ENCODE data around the gene STK24.

Gene STK24

DNA sequence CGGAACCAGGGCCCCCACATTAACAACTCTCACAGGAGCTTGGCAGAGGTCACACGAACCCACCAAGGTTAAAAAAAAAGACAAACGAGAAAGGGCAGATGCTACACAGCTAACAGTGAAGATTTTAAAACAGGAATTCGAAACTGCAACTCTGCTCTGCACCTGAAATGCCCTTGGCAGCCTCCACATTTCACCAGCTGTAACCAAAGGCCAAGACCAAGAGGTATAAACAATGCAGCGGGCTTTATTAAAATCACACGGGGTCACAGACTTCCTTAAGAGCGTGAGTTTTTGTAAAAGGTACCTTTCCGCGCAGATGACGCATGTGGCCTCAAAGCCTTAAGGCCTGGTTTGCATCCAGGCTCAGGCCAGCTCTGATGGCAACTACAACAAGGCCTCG, 88.2 kb downstream of the STK24 start:
- Histone ChIP-seq H3K56ac (ENCODE audit: low read length) (no peak overlapping the region), H3K79me2 (ENCODE audit: control insufficient read depth, insufficient read depth, low read length) (peaks cover 62% of the 10 kb centered on the region), H2BK15ac (replicated peaks; ENCODE audit: low read depth) (no peak overlapping the region), H3K27me3 (ENCODE audit: insufficient read depth, low read length, poor library complexity) (no peaks in the 10 kb centered on the region), H2BK5ac (ENCODE audit: low read length) (no peak overlapping the region), H4K8ac (ENCODE audit: low read depth, low read length) (no peak overlapping the region), H3K18ac (ENCODE audit: low read length) (no peak overlapping the region), H3K36me3 (ENCODE audit: control insufficient read depth, insufficient read depth, low read length) (no peaks in the 10 kb centered on the region), H4K5ac (ENCODE audit: low read length) (no peak overlapping the region), H3K4me3 (ENCODE audit: low read length) (no peak overlapping the region), H3K4me2 (ENCODE audit: low read length) (no peak overlapping the region), H3K4ac (ENCODE audit: low read depth, low read length) (no peak overlapping the region), H3K79me1 (ENCODE audit: low read length) (peaks cover 31% of the 10 kb centered on the region), H2BK120ac (ENCODE audit: low read depth, low read length) (no peak overlapping the region), H3K9ac (ENCODE audit: low read length) (no peak overlapping the region), H2AK5ac (ENCODE audit: low read length) (no peak overlapping the region), H3K27ac (ENCODE audit: low read depth, low read length) (no peak overlapping the region), H3K23ac (ENCODE audit: low read length) (no peak overlapping the region), H3K4me1 (ENCODE audit: control insufficient read depth, low read depth, low read length) (peaks cover 12% of the 10 kb centered on the region)
- no CpG with 5 or more reads among the region's 11 CpGs for WGBS (ENCODE audit: extremely low coverage, insufficient coverage, low lambda C conversion rate)
- no peak for DNase-seq

DNA sequence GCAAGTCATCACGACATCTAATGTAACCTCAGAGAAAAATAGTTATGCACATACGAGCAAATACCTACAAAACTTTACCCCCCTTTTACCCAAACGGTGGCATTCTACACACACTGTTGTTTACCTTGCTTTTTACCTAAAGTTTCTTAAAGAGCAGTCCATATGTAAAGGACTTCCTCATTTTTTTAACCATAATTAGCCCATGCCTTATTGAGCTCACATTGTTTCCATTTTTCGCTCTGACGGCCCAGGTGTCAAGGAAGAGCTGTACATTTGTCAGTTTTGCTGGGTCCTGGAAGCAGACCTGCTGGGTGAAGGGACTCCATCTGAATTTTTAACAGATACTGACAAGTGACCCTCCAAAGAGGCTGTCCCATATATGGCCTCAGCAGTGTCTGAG, 89.4 kb downstream of the STK24 start:
- Histone ChIP-seq H2BK5ac (ENCODE audit: low read length) (no peak overlapping the region), H3K4me3 (ENCODE audit: low read length) (no peak overlapping the region), H3K23ac (ENCODE audit: low read length) (no peak overlapping the region), H2AK5ac (ENCODE audit: low read length) (no peak overlapping the region), H3K4me1 (ENCODE audit: control insufficient read depth, low read depth, low read length) (peaks cover 13% of the 10 kb centered on the region), H3K27me3 (ENCODE audit: insufficient read depth, low read length, poor library complexity) (no peaks in the 10 kb centered on the region), H3K9ac (ENCODE audit: low read length) (no peak overlapping the region), H3K27ac (ENCODE audit: low read depth, low read length) (no peak overlapping the region), H3K4me2 (ENCODE audit: low read length) (no peak overlapping the region), H3K18ac (ENCODE audit: low read length) (no peak overlapping the region), H3K4ac (ENCODE audit: low read depth, low read length) (no peak overlapping the region), H4K8ac (ENCODE audit: low read depth, low read length) (no peak overlapping the region), H2BK15ac (replicated peaks; ENCODE audit: low read depth) (no peak overlapping the region), H3K79me2 (ENCODE audit: control insufficient read depth, insufficient read depth, low read length) (peaks cover 71% of the 10 kb centered on the region), H3K36me3 (ENCODE audit: control insufficient read depth, insufficient read depth, low read length) (no peaks in the 10 kb centered on the region), H3K56ac (ENCODE audit: low read length) (no peak overlapping the region), H2BK120ac (ENCODE audit: low read depth, low read length) (no peak overlapping the region), H4K5ac (ENCODE audit: low read length) (no peak overlapping the region), H3K79me1 (ENCODE audit: low read length) (peaks cover 40% of the 10 kb centered on the region)
- WGBS (ENCODE audit: extremely low coverage, insufficient coverage, low lambda C conversion rate), result no CpG with 5 or more reads among the region's 5 CpGs
- DNase-seq, result no peak

DNA sequence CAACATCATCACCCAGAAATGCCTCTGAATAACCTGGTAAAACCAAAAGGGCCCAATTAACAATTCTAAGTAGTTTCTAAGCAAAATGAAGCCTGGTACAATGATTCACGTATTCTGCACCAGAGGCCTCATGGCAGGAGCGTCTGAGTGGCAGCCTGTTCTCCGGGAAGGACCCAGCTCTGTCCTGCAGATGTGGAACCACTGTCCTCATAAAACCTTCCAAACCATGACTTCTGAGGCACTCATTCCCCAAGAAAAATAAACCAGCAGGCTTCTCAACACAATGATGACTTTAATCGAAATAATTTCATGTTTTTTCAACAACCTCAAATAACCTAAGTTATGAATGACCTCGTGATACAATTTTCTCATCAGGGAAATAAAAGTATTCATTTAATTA, 89.9 kb downstream of the STK24 start:
- H3K27ac ChIP-seq (ENCODE audit: low read depth, low read length), result no peak overlapping the region
- DNase-seq, result no peak
- no peak overlapping the region for H3K4me3 ChIP-seq (ENCODE audit: low read length)
- peaks cover 72% of the 10 kb centered on the region for H3K79me2 ChIP-seq (ENCODE audit: control insufficient read depth, insufficient read depth, low read length)
- no peak overlapping the region for H3K4me2 ChIP-seq (ENCODE audit: low read length)
- H4K5ac ChIP-seq (ENCODE audit: low read length), result no peak overlapping the region
- no peak overlapping the region for H2BK15ac ChIP-seq (replicated peaks; ENCODE audit: low read depth)
- H2AK5ac ChIP-seq (ENCODE audit: low read length), result no peak overlapping the region
- no CpG with 5 or more reads among the region's 5 CpGs for WGBS (ENCODE audit: extremely low coverage, insufficient coverage, low lambda C conversion rate)
- H3K4me1 ChIP-seq (ENCODE audit: control insufficient read depth, low read depth, low read length), result peaks cover 13% of the 10 kb centered on the region
- no peaks in the 10 kb centered on the region for H3K36me3 ChIP-seq (ENCODE audit: control insufficient read depth, insufficient read depth, low read length)
- H2BK5ac ChIP-seq (ENCODE audit: low read length), result no peak overlapping the region
- no peak overlapping the region for H4K8ac ChIP-seq (ENCODE audit: low read depth, low read length)
- H3K18ac ChIP-seq (ENCODE audit: low read length), result no peak overlapping the region
- no peaks in the 10 kb centered on the region for H3K27me3 ChIP-seq (ENCODE audit: insufficient read depth, low read length, poor library complexity)
- H2BK120ac ChIP-seq (ENCODE audit: low read depth, low read length), result no peak overlapping the region
- no peak overlapping the region for H3K56ac ChIP-seq (ENCODE audit: low read length)
- no peak overlapping the region for H3K9ac ChIP-seq (ENCODE audit: low read length)
- H3K4ac ChIP-seq (ENCODE audit: low read depth, low read length), result no peak overlapping the region
- H3K23ac ChIP-seq (ENCODE audit: low read length), result no peak overlapping the region
- H3K79me1 ChIP-seq (ENCODE audit: low read length), result peaks cover 42% of the 10 kb centered on the region

DNA sequence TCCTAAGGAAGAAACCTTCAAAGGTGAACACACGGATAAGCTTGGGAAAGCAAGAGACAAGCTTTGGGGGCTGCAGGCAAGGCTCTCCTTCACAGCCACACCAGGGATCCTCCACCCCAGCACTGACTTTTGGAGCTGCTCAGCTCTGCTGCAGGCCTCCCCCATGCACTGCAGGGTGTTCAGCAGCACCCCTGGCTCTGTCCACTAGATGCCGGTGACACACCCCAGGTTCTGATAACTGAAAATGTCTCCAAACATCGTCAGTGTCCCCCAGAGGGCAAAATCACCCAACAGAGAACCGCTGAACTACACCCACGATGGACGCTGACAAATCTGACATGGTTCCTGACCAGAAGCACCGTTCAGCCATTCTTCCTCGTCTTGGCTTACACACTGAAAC, 90.5 kb downstream of the STK24 start:
- Histone ChIP-seq H2AK5ac (ENCODE audit: low read length) (no peak overlapping the region), H3K4ac (ENCODE audit: low read depth, low read length) (no peak overlapping the region), H3K4me2 (ENCODE audit: low read length) (no peak overlapping the region), H3K4me3 (ENCODE audit: low read length) (no peak overlapping the region), H3K36me3 (ENCODE audit: control insufficient read depth, insufficient read depth, low read length) (no peaks in the 10 kb centered on the region), H4K5ac (ENCODE audit: low read length) (no peak overlapping the region), H2BK15ac (replicated peaks; ENCODE audit: low read depth) (no peak overlapping the region), H3K27ac (ENCODE audit: low read depth, low read length) (no peak overlapping the region), H3K56ac (ENCODE audit: low read length) (no peak overlapping the region), H3K79me2 (ENCODE audit: control insufficient read depth, insufficient read depth, low read length) (peaks cover 71% of the 10 kb centered on the region), H2BK120ac (ENCODE audit: low read depth, low read length) (no peak overlapping the region), H3K9ac (ENCODE audit: low read length) (no peak overlapping the region), H3K4me1 (ENCODE audit: control insufficient read depth, low read depth, low read length) (peaks cover 13% of the 10 kb centered on the region), H3K23ac (ENCODE audit: low read length) (no peak overlapping the region), H3K79me1 (ENCODE audit: low read length) (peaks cover 42% of the 10 kb centered on the region), H2BK5ac (ENCODE audit: low read length) (no peak overlapping the region), H3K27me3 (ENCODE audit: insufficient read depth, low read length, poor library complexity) (no peaks in the 10 kb centered on the region), H3K18ac (ENCODE audit: low read length) (no peak overlapping the region), H4K8ac (ENCODE audit: low read depth, low read length) (no peak overlapping the region)
- DNase-seq, result no peak
- WGBS (ENCODE audit: extremely low coverage, insufficient coverage, low lambda C conversion rate), result no CpG with 5 or more reads among the region's 8 CpGs

DNA sequence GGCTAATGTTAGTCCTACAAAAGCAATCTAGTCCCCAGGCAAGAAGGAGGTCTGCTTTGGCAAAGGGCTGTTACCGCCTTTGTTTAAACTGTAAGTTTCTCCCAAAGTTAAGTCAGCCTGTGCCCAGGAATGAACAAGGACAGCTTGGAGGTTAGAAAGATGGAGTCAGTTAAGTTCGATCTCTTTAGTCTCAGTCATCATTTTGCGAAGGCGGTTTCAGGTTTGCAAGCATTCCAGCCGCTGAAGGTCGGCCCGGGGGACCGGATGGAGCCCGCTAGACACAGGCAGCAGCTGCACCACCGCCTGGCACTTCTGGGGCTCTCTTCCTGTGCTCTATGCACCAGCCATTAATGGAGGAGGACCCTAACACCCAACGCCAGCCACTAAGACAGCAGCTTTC, 91.3 kb downstream of the STK24 start:
- H3K79me2 ChIP-seq (ENCODE audit: control insufficient read depth, insufficient read depth, low read length), result peaks cover 71% of the 10 kb centered on the region
- H2BK120ac ChIP-seq (ENCODE audit: low read depth, low read length), result no peak overlapping the region
- no peak overlapping the region for H3K4me3 ChIP-seq (ENCODE audit: low read length)
- peaks cover 13% of the 10 kb centered on the region for H3K4me1 ChIP-seq (ENCODE audit: control insufficient read depth, low read depth, low read length)
- no peaks in the 10 kb centered on the region for H3K36me3 ChIP-seq (ENCODE audit: control insufficient read depth, insufficient read depth, low read length)
- H2BK5ac ChIP-seq (ENCODE audit: low read length), result no peak overlapping the region
- no peak overlapping the region for H3K9ac ChIP-seq (ENCODE audit: low read length)
- peak overlapping the region; percentile 49 for H3K27ac ChIP-seq (ENCODE audit: low read depth, low read length)
- no peak overlapping the region for H4K5ac ChIP-seq (ENCODE audit: low read length)
- H2BK15ac ChIP-seq (replicated peaks; ENCODE audit: low read depth), result no peak overlapping the region
- no peak overlapping the region for H3K4me2 ChIP-seq (ENCODE audit: low read length)
- no peak overlapping the region for H3K23ac ChIP-seq (ENCODE audit: low read length)
- no peak for DNase-seq
- no CpG with 5 or more reads among the region's 11 CpGs for WGBS (ENCODE audit: extremely low coverage, insufficient coverage, low lambda C conversion rate)
- H3K79me1 ChIP-seq (ENCODE audit: low read length), result peaks cover 43% of the 10 kb centered on the region
- no peak overlapping the region for H4K8ac ChIP-seq (ENCODE audit: low read depth, low read length)
- H3K18ac ChIP-seq (ENCODE audit: low read length), result no peak overlapping the region
- H3K27me3 ChIP-seq (ENCODE audit: insufficient read depth, low read length, poor library complexity), result no peaks in the 10 kb centered on the region
- H3K56ac ChIP-seq (ENCODE audit: low read length), result no peak overlapping the region
- H2AK5ac ChIP-seq (ENCODE audit: low read length), result no peak overlapping the region
- no peak overlapping the region for H3K4ac ChIP-seq (ENCODE audit: low read depth, low read length)
